Hepatic stellate cell (primary cell): Measurements from ENCODE around the gene MOB3C.
"Not testable (repeated sequence)": the region's sequence is repeated elsewhere in the genome, so short reads cannot be mapped to it uniquely, and the experiment has no call there.

Source experiments
- DNase-seq: peaks from one replicate; pipeline ENCODE4 v3.0.0; 2011; ENCODE audit warnings: low spot score

Gene MOB3C

GRCh38 chr1:46616277-46617107, at the start of gene MOB3C:
Gene MOB3C, minus strand, starts transcription at chr1:46616811. Its CDS starts 3,490 bp downstream, at chr1:46613321.
- DNase-seq = peak; percentile 87

DNA sequence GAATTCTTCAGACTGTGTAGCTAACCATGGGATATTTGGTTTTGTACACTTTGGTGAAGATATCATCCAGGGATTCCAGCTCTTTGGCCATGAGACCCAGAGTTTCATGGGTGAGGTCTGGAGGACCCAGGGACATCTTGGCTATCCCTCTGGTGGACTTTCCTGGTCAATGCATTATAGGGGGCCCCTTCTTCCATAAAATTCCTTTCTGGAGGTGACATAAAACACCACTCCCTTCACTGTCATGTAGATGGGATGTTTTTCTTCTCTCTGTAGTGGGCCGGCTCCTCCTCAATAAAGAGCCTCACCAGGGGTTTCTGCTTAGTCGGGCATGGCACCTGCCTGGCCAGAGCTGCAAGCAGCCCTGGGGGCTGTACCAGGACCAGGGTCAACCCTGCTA, 49.4 kb upstream of the MOB3C start:
- DNase-seq = no peak

DNA sequence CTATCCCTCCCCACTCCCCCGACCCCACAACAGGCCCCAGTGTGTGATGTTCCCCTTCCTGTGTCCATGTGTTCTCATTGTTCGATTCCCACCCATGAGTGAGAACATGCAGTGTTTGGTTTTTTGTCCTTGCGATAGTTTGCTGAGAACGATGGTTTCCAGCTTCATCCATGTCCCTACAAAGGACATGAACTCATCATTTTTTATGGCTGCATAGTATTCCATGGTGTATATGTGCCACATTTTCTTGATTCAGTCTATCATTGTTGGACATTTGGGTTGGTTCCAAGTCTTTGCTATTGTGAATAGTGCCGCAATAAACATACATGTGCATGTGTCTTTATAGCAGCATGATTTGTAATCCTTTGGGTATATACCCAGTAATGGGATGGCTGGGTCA, 46.3 kb upstream of the MOB3C start:
- DNase-seq = not testable (repeated sequence)

GRCh38 chr1:46660116-46660515, 43.5 kb upstream of the MOB3C start:
- not testable (repeated sequence) for DNase-seq

GRCh38 chr1:46659307-46659870, 42.8 kb upstream of the MOB3C start:
- no peak for DNase-seq

- DNase-seq = no peak
Measured at GRCh38 chr1:46657775-46658174, 41.2 kb upstream of the MOB3C start.

DNA sequence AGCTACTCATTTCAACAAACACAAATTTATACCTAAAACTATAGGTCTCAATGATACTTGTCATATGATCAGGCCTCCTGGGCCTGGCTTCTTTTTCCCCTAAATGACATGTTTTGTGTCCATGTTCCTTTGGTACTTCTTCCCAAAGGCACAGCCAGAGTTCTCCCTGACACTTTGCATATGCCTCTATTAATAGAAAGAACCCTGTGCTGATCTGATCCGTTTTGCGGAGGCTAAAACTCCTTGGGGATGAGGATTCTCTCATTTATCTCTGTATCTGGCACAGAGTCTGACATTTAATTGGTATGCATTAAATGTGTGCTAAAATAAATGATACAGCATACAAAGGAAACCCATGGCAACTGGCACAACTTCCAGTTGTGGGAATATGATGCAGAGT, 40.0 kb upstream of the MOB3C start:
- DNase-seq = no peak

- DNase-seq = no peak
Measured at GRCh38 chr1:46655848-46656247, 39.2 kb upstream of the MOB3C start.

- not testable (repeated sequence) for DNase-seq
Measured at GRCh38 chr1:46654698-46655097, 38.1 kb upstream of the MOB3C start.

- DNase-seq = no peak
Measured at GRCh38 chr1:46654012-46654411, 37.4 kb upstream of the MOB3C start.

- no peak for DNase-seq
Measured at GRCh38 chr1:46653405-46653958, 36.9 kb upstream of the MOB3C start.

GRCh38 chr1:46652321-46653100, 35.9 kb upstream of the MOB3C start:
- no peak for DNase-seq

DNA sequence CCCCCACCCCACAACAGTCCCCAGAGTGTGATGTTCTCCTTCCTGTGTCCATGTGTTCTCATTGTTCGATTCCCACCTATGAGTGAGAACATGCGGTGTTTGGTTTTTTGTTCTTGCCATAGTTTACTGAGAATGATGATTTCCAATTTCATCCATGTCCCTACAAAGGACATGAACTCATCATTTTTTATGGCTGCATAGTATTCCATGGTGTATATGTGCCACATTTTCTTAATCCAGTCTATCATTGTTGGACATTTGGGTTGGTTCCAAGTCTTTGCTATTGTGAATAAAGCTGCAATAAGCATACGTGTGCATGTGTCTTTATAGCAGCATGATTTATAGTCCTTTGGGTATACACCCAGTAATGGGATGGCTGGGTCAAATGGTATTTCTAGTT, 34.5 kb upstream of the MOB3C start:
- DNase-seq = not testable (repeated sequence)

GRCh38 chr1:46650491-46650890, 33.9 kb upstream of the MOB3C start:
- no peak for DNase-seq

- no peak for DNase-seq
Measured at GRCh38 chr1:46649764-46650163, 33.2 kb upstream of the MOB3C start.

GRCh38 chr1:46647611-46648010, 31.0 kb upstream of the MOB3C start:
- no peak for DNase-seq

DNA sequence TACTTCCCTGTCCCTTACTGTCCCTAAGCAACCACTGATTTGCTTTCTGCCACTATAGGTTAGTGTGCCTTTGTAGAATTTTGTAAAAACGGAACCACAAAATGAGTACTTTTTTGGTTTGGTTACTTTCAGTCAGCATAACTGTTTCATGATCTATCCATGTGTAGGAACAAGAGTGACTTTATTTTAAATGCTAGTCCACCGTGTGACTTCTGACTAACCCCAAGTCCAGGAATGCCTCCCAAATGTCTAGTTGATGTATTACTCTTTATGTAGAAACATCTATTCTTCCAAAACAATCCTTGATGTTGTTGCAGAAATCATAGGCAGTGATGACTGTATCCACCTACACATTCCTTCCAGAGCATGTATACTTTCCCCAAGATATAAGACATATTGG, 30.2 kb upstream of the MOB3C start:
- DNase-seq = no peak

DNA sequence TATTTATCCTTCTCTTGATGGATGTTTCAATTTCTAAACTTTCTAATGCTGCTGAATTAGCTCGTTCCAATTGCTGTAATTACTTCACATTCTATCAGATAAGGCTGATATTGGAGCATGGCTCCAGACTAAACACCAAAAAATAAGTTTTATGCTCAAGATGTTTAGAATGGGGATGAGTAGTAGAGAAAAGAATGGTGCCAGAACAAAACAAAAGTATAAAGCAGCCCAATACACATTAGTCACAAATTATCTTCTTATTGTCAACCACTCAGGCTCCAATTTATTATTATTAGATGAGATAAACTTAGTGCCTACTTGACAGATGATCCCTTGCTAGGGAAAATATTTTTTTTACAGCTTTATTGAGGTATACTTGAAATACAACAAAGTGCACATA, 29.7 kb upstream of the MOB3C start:
- DNase-seq = no peak

GRCh38 chr1:46645815-46646214, 29.2 kb upstream of the MOB3C start:
- DNase-seq = no peak

DNA sequence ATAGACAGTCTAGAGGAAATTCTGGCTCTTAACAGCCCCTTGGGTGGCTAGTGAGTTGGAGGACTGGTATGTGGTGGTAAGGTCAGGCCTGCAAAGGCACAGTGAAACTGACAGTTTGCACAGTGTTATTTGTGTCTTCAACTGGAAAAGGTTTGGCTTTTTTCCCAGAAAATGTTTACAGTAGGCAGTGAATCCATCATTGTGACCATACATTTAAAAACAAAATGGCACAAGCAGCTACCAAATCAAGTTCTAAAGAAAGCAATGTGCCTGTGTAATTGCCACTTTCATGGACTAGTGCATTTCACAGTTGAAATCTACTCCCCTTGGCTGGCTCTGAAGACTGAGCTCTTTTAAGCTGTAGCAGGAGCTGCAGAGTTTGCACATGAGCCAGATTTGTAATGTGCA, 26.8 kb upstream of the MOB3C start:
- DNase-seq = peak; percentile 48

DNA sequence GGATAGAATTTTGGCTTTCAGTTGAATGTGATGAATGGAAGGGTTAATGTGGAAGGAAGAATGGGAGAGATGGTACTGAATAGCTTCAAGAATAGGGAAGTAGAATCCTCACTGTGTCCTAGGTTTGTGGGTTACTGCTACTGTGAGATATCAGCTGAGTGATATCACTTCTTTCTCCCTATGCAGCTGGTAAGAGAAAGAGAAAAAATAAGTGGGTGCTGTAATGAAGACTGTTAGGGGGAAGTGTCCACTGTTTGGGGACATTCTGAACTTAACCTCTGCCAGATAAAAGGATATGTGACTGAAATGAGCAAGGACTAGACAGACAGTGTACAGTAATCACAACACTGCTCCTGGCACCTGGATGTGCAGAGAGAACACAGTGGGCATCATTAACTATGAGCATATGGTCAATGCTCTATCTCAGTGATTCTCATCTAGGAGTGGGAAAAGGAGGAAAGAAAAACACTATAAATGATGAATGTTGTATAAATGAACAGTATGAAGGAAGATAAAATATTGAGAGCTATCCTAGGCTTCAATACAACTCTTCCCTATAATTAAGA, 25.6 kb upstream of the MOB3C start:
- DNase-seq = no peak

DNA sequence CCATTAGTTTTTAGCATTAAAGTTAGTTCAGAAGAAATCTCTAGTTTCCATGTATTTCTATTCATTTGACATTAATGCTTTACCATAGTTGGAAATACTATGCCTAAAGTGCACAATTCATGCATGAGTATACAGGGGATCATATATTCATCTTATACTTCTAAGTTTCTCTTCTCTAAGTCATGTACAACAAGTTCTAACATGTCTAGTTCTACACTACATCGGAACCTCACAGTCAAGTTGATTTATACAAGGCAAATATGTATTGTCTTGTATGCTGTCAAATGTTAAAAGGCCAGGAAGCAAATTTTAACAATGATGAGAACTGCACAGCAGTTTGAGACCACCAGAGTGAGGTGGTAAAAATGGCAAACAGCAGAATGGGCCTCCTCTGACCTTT, 22.9 kb upstream of the MOB3C start:
- no peak for DNase-seq
